Measurements from ENCODE around the gene EIF2AK3. TPM values are rescaled to one million over a fixed set of nuclear protein-coding genes. Genes with fewer than 3 reads are reported as not detected.

Gene EIF2AK3
- total and polyA plus RNA-seq, 2 of the 13 experiments (the other 11 are each of a cell fraction or from before 2014, with no cell fraction given): 10.3 to 30.6 TPM

DNA sequence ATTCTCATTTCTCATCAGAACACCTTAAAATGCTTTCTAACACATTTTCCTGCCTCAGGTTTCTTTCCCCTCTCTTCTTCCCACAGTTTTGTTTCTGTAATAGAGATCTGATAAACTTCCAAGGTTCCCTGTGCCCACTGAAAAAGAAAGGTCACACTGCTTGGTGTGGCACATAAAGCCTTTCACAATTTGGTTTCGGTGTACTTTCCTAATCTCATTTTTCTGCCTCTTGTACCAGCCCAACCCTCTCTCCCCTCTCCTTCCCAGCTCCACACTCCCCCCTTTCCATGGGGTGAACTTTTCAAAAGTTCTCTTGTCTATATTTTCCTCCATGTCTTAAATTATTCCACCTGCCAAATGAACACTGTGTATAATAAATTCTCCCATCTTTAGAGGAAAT is 7.2 kb downstream of the EIF2AK3 start (continued):
- TF ChIP-seq HOXA3 (CRISPR knock-in tag; IDR thresholded peaks at IDR 0.05) (no peak), ZNF589 (CRISPR knock-in tag; conservative IDR thresholded peaks at IDR 0.05) (no peak)

DNA sequence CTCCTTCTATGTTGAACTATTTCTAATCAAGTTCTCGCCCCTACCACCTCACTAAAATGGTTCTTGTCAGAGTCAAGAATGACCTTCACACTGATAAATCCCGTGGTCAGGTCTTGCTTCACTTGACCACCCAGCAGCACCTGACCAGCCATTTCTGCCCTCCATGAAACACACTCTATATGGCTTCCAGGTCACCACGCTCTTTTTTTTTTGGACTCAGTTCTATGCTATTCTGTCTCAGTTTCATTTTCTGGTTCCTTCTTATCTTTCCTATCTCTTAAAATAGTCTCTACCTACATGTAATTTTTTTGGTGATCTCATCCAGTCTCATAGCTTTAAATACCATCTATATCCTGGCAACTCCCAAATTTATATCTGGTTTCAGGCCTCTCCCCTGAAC is 11.4 kb downstream of the EIF2AK3 start:
- Histone ChIP-seq H3K27me3 (ENCODE audit: control insufficient read depth in 1 of 2, insufficient read depth in 2 of 2, low read length in 2 of 2) (no peaks in the 10 kb centered on the region), H3K4me2 (ENCODE audit: low read depth, low read length) (no peak overlapping the region), H3K79me2 (ENCODE audit: insufficient read depth, low read length) (peaks cover 61% of the 10 kb centered on the region), H3K27ac (ENCODE audit: extremely low read length, insufficient read depth, low read length) (no peak overlapping the region), H3K9me3 (ENCODE audit: low read length) (no peaks in the 10 kb centered on the region), H3K36me3 (replicated peaks in 1 of 2; ENCODE audit: control insufficient read depth in 1 of 2, insufficient read depth in 2 of 2, low read length in 2 of 2) (peaks cover 5 to 24% of the 10 kb centered on the region in 2 experiments), H4K20me1 (ENCODE audit: insufficient read depth, low read length) (no peaks in the 10 kb centered on the region; the same call in 1 of the 2 replicates), H3K4me1 (ENCODE audit: insufficient read depth, low read length) (peaks cover 3% of the 10 kb centered on the region; the same call in 1 of the 2 replicates), H2AFZ (ENCODE audit: low read length) (no peak overlapping the region), H3K9ac (ENCODE audit: insufficient read depth, low read depth, low read length) (no peak overlapping the region), H3K4me3 (replicated peaks in 1 of 3; ENCODE audit: insufficient read depth in 1 of 3, low read depth in 2 of 3, low read length in 3 of 3) (no peak overlapping the region)
- in situ Hi-C loops (cut with HindIII; ENCODE audit: extremely low pct_ligation_motif_present, low pct_unique_long_range_greater_than_20kb): no loop called here
- POLR2A ChIA-PET: no interaction called here
- TF ChIP-seq ZNF564 (CRISPR knock-in tag; IDR thresholded peaks at IDR 0.05) (no peak), HNRNPUL1 (IDR thresholded peaks at IDR 0.05; ENCODE audit: low read depth, low read length) (no peak), ZNF326 (CRISPR knock-in tag; IDR thresholded peaks at IDR 0.05; ENCODE audit: borderline replicate concordance) (no peak), ISX (CRISPR knock-in tag; conservative IDR thresholded peaks at IDR 0.05) (no peak), RCOR2 (CRISPR knock-in tag; IDR thresholded peaks at IDR 0.05) (no peak), ZFYVE20 (CRISPR knock-in tag; IDR thresholded peaks at IDR 0.05; ENCODE audit: borderline replicate concordance, low read depth) (no peak), MYNN (CRISPR knock-in tag; IDR thresholded peaks at IDR 0.05; ENCODE audit: low read depth) (no peak), ZNF768 (CRISPR knock-in tag; IDR thresholded peaks at IDR 0.05) (no peak), KDM3A (CRISPR knock-in tag; IDR thresholded peaks at IDR 0.05; ENCODE audit: low read depth) (no peak), SRF (IDR thresholded peaks at IDR 0.05; ENCODE audit: low read depth, low read length) (no peak), ZNF30 (CRISPR knock-in tag; IDR thresholded peaks at IDR 0.05) (no peak), ZNF598 (CRISPR knock-in tag; IDR thresholded peaks at IDR 0.05; ENCODE audit: borderline replicate concordance) (no peak)
- TF ChIP-seq, protein P1, sequence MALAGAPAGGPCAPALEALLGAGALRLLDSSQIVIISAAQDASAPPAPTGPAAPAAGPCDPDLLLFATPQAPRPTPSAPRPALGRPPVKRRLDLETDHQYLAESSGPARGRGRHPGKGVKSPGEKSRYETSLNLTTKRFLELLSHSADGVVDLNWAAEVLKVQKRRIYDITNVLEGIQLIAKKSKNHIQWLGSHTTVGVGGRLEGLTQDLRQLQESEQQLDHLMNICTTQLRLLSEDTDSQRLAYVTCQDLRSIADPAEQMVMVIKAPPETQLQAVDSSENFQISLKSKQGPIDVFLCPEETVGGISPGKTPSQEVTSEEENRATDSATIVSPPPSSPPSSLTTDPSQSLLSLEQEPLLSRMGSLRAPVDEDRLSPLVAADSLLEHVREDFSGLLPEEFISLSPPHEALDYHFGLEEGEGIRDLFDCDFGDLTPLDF (CRISPR knock-in tag; IDR thresholded peaks at IDR 0.05): no peak
- TF ChIP-seq, protein P2, sequence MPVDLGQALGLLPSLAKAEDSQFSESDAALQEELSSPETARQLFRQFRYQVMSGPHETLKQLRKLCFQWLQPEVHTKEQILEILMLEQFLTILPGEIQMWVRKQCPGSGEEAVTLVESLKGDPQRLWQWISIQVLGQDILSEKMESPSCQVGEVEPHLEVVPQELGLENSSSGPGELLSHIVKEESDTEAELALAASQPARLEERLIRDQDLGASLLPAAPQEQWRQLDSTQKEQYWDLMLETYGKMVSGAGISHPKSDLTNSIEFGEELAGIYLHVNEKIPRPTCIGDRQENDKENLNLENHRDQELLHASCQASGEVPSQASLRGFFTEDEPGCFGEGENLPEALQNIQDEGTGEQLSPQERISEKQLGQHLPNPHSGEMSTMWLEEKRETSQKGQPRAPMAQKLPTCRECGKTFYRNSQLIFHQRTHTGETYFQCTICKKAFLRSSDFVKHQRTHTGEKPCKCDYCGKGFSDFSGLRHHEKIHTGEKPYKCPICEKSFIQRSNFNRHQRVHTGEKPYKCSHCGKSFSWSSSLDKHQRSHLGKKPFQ (CRISPR knock-in tag; IDR thresholded peaks at IDR 0.05; ENCODE audit: insufficient replicate concordance): no peak
- TF ChIP-seq, protein P3, sequence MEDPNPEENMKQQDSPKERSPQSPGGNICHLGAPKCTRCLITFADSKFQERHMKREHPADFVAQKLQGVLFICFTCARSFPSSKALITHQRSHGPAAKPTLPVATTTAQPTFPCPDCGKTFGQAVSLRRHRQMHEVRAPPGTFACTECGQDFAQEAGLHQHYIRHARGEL (CRISPR knock-in tag; IDR thresholded peaks at IDR 0.05): no peak
- TF ChIP-seq, protein P4, sequence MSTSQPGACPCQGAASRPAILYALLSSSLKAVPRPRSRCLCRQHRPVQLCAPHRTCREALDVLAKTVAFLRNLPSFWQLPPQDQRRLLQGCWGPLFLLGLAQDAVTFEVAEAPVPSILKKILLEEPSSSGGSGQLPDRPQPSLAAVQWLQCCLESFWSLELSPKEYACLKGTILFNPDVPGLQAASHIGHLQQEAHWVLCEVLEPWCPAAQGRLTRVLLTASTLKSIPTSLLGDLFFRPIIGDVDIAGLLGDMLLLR (CRISPR knock-in tag; IDR thresholded peaks at IDR 0.05): no peak
- ATAC-seq: no peak
- WGBS (ENCODE audit: low lambda C conversion rate): 96% methylated on average over 3 of the region's 3 CpGs
- CTCF ChIA-PET (ENCODE audit: low intra/inter-chr PET ratio, low total read pairs): no interaction called here
- intact Hi-C loops (cut with micrococcal nuclease; ENCODE audit: unreplicated experiment): no loop called here
- FAIRE-seq: no peak
- BruUV-seq (replicated peaks): no TSS peak
- no peak for DNase-seq (ENCODE audit: low spot score)
